NK-92 (cell line): ENCODE data around the gene C12orf75.
"Not testable (repeated sequence)": the region's sequence is repeated elsewhere in the genome, so short reads cannot be mapped to it uniquely, and the experiment has no call there.

Source experiments
- DNase-seq: peaks from one replicate; lab custom pipeline; 2025; ENCODE audit not compliant: unreplicated experiment; lab: John Stamatoyannopoulos, UW

The C12orf75 gene

GRCh38 chr12:105330283-105330930 lies at the start of gene C12orf75:
TSS of gene C12orf75 (plus strand) at chr12:105330691. CDS start at chr12:105330892, 201 bp downstream.
- DNase-seq, result peak; percentile 32

- no peak for DNase-seq
These were observed 49.4 kb upstream of the C12orf75 start for GRCh38 chr12:105280966-105281693.

- DNase-seq, result no peak
These were observed 48.8 kb upstream of the C12orf75 start for GRCh38 chr12:105281694-105282049.

GRCh38 chr12:105285378-105285777 lies 45.1 kb upstream of the C12orf75 start:
- DNase-seq, result no peak

GRCh38 chr12:105287408-105287807 lies 43.1 kb upstream of the C12orf75 start:
- no peak for DNase-seq

- no peak for DNase-seq
These were observed 42.0 kb upstream of the C12orf75 start for GRCh38 chr12:105288311-105288996.

- no peak for DNase-seq
These were observed 41.2 kb upstream of the C12orf75 start for GRCh38 chr12:105289114-105289904.

- DNase-seq, result no peak
These were observed 39.0 kb upstream of the C12orf75 start for GRCh38 chr12:105291531-105291930.

GRCh38 chr12:105292705-105293104 lies 37.8 kb upstream of the C12orf75 start:
- no peak for DNase-seq

GRCh38 chr12:105293187-105293586 lies 37.3 kb upstream of the C12orf75 start:
- DNase-seq, result no peak

- DNase-seq, result no peak
These were observed 36.3 kb upstream of the C12orf75 start for GRCh38 chr12:105294161-105294560.

- no peak for DNase-seq
These were observed 35.5 kb upstream of the C12orf75 start for GRCh38 chr12:105294886-105295479.

GRCh38 chr12:105296116-105297089 lies 34.1 kb upstream of the C12orf75 start:
- no peak for DNase-seq

GRCh38 chr12:105300883-105301282 lies 29.6 kb upstream of the C12orf75 start:
- DNase-seq, result no peak

- DNase-seq, result no peak
These were observed 28.8 kb upstream of the C12orf75 start for GRCh38 chr12:105301696-105302095.

GRCh38 chr12:105302986-105303385 lies 27.5 kb upstream of the C12orf75 start:
- DNase-seq, result not testable (repeated sequence)

- DNase-seq, result not testable (repeated sequence)
These were observed 25.9 kb upstream of the C12orf75 start for GRCh38 chr12:105304626-105305025.

- DNase-seq, result not testable (repeated sequence)
These were observed 22.7 kb upstream of the C12orf75 start for GRCh38 chr12:105307601-105308314.

GRCh38 chr12:105308839-105309238 lies 21.7 kb upstream of the C12orf75 start:
- not testable (repeated sequence) for DNase-seq
